RCC 7860 (cell line): Measurements from ENCODE around the gene POU5F2.

Experiments
- DNase-seq: peaks from one replicate; pipeline ENCODE4 v3.0.0-alpha.2; 2015; ENCODE audit warnings: low spot score
- FAIRE-seq: peaks from 2 replicates; lab custom pipeline; 2012; peaks lifted over from hg19 to GRCh38; lab: Jason Lieb, UNC

POU5F2 gene

GRCh38 chr5:93717162-93717561 lies 24.2 kb downstream of the POU5F2 start:
- peak; percentile 10 for FAIRE-seq
- peak; percentile 18 for DNase-seq

DNA sequence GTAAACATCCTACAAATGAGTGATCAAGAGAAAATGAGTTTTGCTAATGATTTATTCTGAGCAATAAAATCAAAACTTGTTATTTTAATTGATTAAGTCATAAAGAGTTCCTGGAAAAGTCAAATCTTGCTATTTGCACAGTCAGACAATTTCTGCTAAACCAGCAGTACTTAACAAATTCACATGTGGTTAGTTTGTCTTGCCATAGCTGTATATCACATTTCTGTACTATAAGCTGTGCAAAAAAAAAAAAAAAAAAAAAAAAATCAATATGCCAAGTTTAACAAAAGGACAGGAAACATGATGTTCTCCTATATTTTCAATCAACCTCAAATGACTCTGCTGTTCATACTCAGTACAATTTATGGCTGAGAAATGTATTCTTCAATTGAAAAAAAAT lies 24.9 kb downstream of the POU5F2 start:
- no peak for FAIRE-seq
- DNase-seq, result no peak

GRCh38 chr5:93715761-93716160 lies 25.6 kb downstream of the POU5F2 start:
- FAIRE-seq (no peak), DNase-seq (no peak)

GRCh38 chr5:93715327-93715726 lies 26.1 kb downstream of the POU5F2 start:
- DNase-seq, result no peak
- no peak for FAIRE-seq

DNA sequence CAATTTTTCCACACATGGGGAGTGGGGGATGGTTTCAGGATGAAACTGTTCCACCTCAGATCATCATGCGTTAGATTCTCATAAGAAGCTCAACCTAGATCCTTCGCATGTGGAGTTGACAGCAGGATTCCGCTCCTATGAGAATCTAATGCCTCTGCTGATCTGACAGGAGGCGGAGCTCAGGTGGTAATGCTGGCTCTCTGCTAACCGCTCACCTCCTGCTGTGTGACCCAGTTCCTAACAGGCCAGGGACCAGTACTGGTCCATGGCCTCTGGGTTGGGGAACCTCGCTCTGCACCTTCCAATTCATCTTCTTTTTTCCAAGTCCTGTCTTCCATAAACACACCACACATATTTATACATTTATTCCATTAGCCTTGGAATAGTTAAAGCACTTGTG lies 33.0 kb downstream of the POU5F2 start:
- FAIRE-seq (no peak), DNase-seq (no peak)

DNA sequence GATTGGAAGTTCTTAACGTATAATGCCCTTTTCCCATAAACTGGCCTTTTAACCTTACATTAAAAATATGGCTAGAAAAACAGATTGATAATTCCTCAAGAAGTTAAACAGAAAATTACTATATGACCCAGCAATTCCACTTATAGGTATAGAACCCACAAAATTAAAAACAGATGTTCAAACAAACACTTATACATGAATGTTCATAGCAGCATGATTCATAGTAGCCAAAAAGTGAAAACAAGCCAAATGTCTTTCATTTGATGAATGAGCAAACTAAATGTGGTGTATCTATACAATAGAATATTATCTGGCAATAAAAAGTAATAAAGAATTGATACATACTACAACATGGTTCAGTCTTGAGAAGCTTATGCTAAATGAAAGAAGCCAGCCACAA lies 35.5 kb downstream of the POU5F2 start:
- FAIRE-seq, result no peak

GRCh38 chr5:93704996-93705395 lies 36.4 kb downstream of the POU5F2 start:
- no peak for DNase-seq

More for the DNA sequence above, 35.5 kb downstream of the POU5F2 start:
- DNase-seq, result no peak

GRCh38 chr5:93691997-93692396 lies 49.4 kb downstream of the POU5F2 start:
- no peak for DNase-seq
- no peak for FAIRE-seq

More at GRCh38 chr5:93704996-93705395, 36.4 kb downstream of the POU5F2 start:
- FAIRE-seq, result no peak
